Peyer's patch (tissue), 4 donors: ENCODE data around the gene KRTAP19-4. TPM values are rescaled to one million over a fixed set of nuclear protein-coding genes. Genes with fewer than 3 reads are reported as not detected.

ENCODE experiments used
- DNase-seq, 3 donors: peaks; one replicate each; pipeline ENCODE4 v3.0.0-alpha.2; 2017 to 2019
- H3K27ac ChIP-seq, 4 donors: fragments of 200-600 bp; sonication (generic); one replicate each; pipeline ENCODE4 v1.5.1; 2016 to 2019
- H3K27me3 ChIP-seq, 2 donors: fragments of 200-600 bp; sonication (generic); one replicate each; pipeline ENCODE4 v1.5.1; 2019
- H3K36me3 ChIP-seq, 3 donors: fragments of 200-600 bp; sonication (generic); one replicate each; pipeline ENCODE4 v1.5.1; 2016 to 2019
- H3K4me1 ChIP-seq, 4 donors: fragments of 200-600 bp; sonication (generic); one replicate each; pipeline ENCODE4 v1.5.1; 2016 to 2019
- H3K4me3 ChIP-seq, 4 donors: fragments of 200-600 bp; sonication (generic); 1 replicate in 3 of 4; 2 replicates in 1 of 4; pipeline ENCODE4 v1.5.1; 2016 to 2019; ENCODE audit warnings: mild to moderate bottlenecking in 1 of 4
- H3K9me3 ChIP-seq, 4 donors: fragments of 200-600 bp; sonication (generic); one replicate each; pipeline ENCODE4 v1.5.1; 2016 to 2019; ENCODE audit warnings: mild to moderate bottlenecking in 1 of 4
- POLR2A ChIP-seq, 2 donors: fragments of 450-650 bp; IDR thresholded peaks; one replicate each; pipeline ENCODE4 v1.5.1; 2017; ENCODE audit warnings: antibody characterized with exemption in 2 of 2, mild to moderate bottlenecking in 2 of 2, moderate library complexity in 2 of 2
- total RNA-seq, 4 donors: library from RNA; depleted of rRNA; stranded (reverse); fragments of >200 nt; gene quantifications; one replicate each; pipeline ENCODE4 v1.1.0, GENCODE V29; 2016
- TF ChIP-seq, protein P1 (sequence below), 6 experiments: fragments of 450-650 bp in 4 of 6; fragments of 200-600 bp in 2 of 6; sonication (generic) in 1 of 6; IDR thresholded peaks; one replicate each; pipeline ENCODE4 v1.5.1; 2017 to 2019; ENCODE audit warnings: antibody characterized with exemption in 6 of 6, mild to moderate bottlenecking in 3 of 6, moderate library complexity in 1 of 6

The KRTAP19-4 gene
- total RNA-seq, 4 donors from 2014 or later, result not detected

- H3K9me3 ChIP-seq, result no peaks in the 10 kb centered on the region
- no peaks in the 10 kb centered on the region for H3K4me1 ChIP-seq
- no peak overlapping the region for H3K4me3 ChIP-seq
- no peak overlapping the region for H3K27ac ChIP-seq
- H3K27me3 ChIP-seq, result no peaks in the 10 kb centered on the region
- TF ChIP-seq, protein P1, sequence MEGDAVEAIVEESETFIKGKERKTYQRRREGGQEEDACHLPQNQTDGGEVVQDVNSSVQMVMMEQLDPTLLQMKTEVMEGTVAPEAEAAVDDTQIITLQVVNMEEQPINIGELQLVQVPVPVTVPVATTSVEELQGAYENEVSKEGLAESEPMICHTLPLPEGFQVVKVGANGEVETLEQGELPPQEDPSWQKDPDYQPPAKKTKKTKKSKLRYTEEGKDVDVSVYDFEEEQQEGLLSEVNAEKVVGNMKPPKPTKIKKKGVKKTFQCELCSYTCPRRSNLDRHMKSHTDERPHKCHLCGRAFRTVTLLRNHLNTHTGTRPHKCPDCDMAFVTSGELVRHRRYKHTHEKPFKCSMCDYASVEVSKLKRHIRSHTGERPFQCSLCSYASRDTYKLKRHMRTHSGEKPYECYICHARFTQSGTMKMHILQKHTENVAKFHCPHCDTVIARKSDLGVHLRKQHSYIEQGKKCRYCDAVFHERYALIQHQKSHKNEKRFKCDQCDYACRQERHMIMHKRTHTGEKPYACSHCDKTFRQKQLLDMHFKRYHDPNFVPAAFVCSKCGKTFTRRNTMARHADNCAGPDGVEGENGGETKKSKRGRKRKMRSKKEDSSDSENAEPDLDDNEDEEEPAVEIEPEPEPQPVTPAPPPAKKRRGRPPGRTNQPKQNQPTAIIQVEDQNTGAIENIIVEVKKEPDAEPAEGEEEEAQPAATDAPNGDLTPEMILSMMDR (IDR thresholded peaks at IDR 0.05), result no peak
- TF ChIP-seq POLR2A (IDR thresholded peaks at IDR 0.05), result no peak
- no peak for DNase-seq
- H3K36me3 ChIP-seq, result no peaks in the 10 kb centered on the region
These were observed 17.7 kb downstream of the KRTAP19-4 start for GRCh38 chr21:30479259-30479658.

- Histone ChIP-seq H3K9me3 (no peaks in the 10 kb centered on the region), H3K27me3 (no peaks in the 10 kb centered on the region), H3K27ac (no peak overlapping the region), H3K4me3 (no peak overlapping the region), H3K36me3 (no peaks in the 10 kb centered on the region), H3K4me1 (no peaks in the 10 kb centered on the region)
- TF ChIP-seq POLR2A (IDR thresholded peaks at IDR 0.05), result no peak
- TF ChIP-seq, protein P1 (IDR thresholded peaks at IDR 0.05), result no peak
- DNase-seq, result no peak
These were observed 19.0 kb downstream of the KRTAP19-4 start for GRCh38 chr21:30478004-30478403.

DNA sequence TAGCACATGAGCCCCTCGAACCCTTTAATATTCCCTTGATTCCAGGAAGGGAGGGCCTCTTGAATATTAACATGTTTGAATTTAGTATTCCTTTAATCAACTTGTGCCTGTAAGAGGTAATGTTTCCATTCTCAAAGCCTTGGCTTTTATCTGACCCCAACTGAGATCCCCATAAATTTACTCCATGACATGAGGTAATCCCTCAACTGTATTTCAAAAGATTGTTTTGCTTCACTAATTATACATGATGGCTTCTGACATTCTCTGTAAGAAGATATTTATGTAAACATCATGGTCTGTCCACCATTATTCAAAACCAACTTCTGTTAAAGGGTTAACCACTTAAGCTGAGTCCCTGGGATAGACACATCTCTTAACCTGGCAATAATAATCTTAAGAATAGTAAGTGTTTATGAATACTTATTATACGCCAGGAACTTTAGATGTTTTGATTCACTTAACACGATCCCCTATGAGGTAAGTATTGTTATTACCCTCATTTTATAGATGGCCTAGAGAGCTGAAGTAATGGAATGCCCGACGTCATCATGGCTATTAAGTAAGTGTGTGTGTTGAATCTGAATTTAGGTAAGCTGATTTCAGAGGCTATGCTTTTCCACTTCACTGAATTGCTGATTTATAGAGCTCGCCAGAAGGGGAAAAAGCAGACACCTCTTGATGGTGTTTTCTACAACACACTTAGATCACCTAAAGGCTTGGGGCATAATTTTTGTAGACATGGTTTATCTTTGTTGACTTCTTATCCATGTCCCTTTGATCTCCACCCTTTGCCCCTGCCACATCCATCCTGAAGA lies 27.9 kb downstream of the KRTAP19-4 start:
- H3K9me3 ChIP-seq, result no peaks in the 10 kb centered on the region
- TF ChIP-seq, protein P1 (IDR thresholded peaks at IDR 0.05), result no peak
- TF ChIP-seq POLR2A (IDR thresholded peaks at IDR 0.05), result no peak
- no peaks in the 10 kb centered on the region for H3K4me1 ChIP-seq
- H3K27ac ChIP-seq, result no peak overlapping the region
- no peaks in the 10 kb centered on the region for H3K36me3 ChIP-seq
- H3K4me3 ChIP-seq, result no peak overlapping the region
- no peaks in the 10 kb centered on the region for H3K27me3 ChIP-seq
- no peak for DNase-seq

DNA sequence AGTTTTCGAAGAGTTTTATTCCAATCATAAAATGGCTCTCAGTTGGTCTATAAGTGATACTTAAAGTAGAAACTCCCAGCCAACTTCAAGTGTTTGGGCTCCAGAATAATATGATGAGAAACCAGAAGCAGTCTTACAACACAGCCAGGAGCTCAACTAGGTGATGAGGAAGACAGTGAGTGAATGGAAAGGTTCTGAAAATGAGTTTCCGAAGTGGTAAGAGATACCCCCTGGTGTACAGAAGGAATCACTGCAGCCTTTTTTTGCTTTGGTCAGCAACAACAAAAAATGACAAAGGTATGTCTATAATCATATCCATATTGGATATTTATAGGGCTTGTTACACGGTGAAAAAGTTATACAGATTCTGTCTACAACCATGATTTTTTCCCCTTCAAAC lies 33.3 kb downstream of the KRTAP19-4 start:
- H3K27me3 ChIP-seq, result no peaks in the 10 kb centered on the region
- H3K4me1 ChIP-seq, result no peaks in the 10 kb centered on the region
- no peak overlapping the region for H3K27ac ChIP-seq
- DNase-seq, result no peak
- H3K9me3 ChIP-seq, result peaks cover 0 to 5% (median 0%) of the 10 kb centered on the region in 4 donors
- TF ChIP-seq POLR2A (IDR thresholded peaks at IDR 0.05), result no peak
- TF ChIP-seq, protein P1 (IDR thresholded peaks at IDR 0.05), result peak in 1 of 6 experiments; percentile 5
- H3K4me3 ChIP-seq, result no peak overlapping the region
- H3K36me3 ChIP-seq, result no peaks in the 10 kb centered on the region

DNA sequence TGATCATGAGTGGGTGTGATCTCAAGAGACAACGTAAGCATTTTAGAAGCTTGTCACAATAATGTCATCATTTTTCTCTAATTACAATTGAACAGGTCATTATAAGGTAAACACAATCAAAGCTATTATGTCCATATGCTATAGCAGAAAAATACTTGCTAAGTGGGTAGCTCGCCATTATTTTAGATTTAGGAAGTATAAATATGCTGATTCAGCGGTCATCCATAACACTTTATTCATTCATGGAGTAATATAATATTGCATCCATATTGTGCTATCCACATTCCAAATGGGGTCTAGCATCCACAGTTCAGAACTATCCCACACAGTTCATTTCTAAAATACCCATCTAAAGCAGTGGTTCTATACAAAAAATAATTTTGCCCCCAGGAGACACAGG lies 48.5 kb downstream of the KRTAP19-4 start:
- DNase-seq, result no peak
- Histone ChIP-seq H3K27me3 (no peaks in the 10 kb centered on the region), H3K36me3 (no peaks in the 10 kb centered on the region), H3K9me3 (no peaks in the 10 kb centered on the region), H3K4me1 (no peaks in the 10 kb centered on the region), H3K4me3 (no peak overlapping the region), H3K27ac (no peak overlapping the region)
- TF ChIP-seq POLR2A (IDR thresholded peaks at IDR 0.05), result no peak
- TF ChIP-seq, protein P1 (IDR thresholded peaks at IDR 0.05), result no peak
